GM21526 (cell line): ENCODE results near the gene AMH.

Source experiments
- ATAC-seq: cut with Tn5 transposase; IDR thresholded peaks from one replicate; pipeline ENCODE4 v1.9.1; 2021; ENCODE audit warnings: moderate library complexity; ENCODE audit not compliant: unreplicated experiment, low FRiP score

The AMH gene

DNA sequence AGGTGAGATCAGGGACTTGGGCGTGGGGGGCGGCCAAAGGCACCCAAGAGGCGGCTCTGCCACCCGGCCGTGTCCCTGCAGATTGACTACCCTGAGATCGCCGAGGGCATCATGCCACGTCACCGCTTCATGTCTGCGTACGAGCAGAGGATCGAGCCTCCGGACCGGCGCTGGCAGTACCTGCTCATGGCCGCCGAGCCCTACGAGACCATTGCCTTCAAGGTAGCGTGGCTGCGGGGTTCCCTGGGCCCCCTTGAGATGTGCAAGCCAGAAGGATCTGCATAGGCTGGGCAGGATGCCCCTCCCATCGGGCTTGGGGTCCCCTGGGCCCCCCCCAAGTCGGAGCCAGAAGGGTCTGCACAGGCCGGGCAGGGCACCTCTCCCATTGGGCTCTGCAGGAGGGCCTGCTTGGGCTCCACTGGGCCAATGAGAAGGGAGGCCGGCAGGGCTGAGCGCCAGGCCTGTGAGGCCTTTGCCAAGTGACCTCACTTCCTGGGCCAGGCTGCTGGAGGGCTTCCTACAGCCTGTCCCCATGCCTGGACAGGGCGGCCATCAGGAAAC lies 2.2 kb upstream of the AMH start:
- no peak for ATAC-seq

DNA sequence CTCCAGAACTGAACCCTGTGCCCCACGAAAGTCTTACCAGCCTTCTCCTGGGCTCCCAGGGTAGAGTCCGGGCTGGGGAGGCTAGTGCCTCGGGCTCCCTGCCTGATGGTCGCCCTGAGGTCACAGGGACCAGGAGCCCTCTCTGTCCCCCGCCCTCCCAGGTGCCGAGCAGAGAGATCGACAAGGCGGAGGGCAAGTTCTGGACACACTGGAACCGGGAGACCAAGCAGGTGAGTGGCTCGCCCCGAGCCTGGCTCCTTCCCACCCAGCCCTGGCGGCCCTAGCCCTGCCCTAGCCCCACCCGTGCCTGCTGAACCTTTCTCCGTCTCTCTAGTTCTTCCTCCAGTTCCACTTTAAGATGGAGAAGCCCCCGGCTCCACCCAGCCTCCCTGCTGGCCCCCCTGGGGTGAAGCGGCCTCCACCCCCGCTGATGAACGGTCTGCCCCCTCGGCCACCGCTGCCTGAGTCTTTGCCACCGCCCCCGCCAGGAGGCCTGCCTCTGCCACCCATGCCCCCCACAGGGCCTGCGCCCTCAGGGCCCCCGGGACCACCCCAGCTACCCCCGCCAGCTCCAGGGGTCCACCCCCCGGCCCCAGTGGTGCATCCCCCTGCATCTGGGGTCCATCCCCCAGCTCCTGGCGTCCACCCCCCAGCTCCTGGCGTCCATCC lies 1.6 kb upstream of the AMH start:
- no peak for ATAC-seq

DNA sequence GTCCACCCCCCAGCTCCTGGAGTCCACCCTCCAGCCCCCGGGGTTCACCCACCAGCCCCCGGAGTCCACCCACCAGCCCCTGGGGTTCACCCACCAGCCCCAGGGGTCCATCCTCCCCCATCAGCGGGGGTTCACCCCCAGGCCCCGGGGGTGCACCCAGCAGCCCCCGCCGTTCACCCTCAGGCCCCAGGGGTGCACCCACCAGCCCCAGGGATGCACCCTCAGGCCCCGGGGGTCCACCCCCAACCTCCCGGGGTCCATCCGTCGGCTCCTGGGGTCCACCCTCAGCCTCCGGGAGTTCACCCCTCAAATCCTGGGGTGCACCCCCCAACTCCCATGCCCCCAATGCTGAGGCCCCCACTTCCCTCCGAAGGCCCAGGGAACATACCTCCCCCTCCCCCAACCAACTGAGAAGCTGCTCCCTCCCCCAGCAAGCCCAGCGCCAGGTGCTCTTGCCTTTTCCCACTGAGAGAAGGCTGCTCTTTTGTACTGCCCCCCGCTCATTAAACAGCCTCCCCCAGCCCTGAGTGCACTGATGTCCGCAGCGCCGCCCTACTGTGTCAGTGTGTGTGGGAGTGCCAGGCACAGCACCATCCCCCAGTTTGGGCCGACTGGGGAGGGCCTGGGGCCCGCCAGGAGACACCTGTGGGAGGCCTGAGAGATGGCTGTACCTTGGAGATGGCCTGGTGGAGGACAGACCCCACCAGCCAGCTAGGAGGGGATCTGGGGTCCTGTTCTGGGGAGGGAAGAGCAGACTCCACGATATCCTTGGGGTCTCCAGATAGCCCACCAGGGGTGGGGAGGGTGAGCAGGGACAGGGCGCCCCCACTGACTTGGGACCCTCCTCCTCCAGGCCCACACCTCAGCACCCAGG lies 750 bp upstream of the AMH start:
- ATAC-seq, result no peak

DNA sequence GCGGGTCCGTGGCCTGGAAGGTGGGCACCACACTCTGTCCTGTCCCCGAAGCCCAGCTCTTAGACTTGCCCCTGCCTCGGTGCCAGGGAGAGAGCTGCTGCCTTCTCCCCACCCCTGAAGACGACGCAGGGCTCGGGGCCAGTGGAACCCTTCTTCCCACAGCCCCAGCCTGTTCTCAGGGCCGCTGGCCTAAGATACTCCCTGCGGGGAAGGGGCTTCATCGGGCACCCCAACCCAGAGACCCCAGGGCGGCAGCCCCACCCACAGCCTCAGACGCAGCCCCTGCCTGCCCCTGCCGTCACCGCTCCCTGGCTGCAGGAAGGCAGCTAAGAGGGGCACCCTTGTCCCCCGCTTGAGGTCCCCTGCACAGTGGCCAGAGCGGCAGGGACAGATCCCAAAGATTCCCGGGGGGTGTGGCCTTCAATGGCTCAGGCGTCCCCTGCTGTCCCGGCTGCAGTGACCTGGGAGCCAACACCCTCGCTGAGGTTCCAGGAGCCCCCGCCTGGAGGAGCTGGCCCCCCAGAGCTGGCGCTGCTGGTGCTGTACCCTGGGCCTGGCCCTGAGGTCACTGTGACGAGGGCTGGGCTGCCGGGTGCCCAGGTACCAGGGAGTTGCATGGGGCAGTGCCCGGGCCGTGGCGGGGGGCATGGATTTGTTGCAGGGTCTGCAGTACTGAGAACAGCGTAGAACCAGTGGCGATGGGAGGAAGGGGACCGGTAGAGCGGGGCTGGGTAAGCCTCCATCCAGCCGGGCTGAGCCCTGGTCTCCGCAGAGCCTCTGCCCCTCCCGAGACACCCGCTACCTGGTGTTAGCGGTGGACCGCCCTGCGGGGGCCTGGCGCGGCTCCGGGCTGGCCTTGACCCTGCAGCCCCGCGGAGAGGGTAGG lies 1.0 kb downstream of the AMH start:
- ATAC-seq, result no peak

DNA sequence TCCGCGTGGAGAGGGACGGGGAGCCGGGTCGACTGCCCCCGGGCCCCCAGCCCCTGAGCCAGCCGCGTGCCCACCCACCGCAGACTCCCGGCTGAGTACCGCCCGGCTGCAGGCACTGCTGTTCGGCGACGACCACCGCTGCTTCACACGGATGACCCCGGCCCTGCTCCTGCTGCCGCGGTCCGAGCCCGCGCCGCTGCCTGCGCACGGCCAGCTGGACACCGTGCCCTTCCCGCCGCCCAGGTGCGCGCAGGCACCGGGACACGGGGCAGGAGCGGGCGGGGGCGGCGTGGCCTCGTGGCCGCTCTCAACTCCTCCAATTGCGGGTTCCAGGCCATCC lies 1.6 kb downstream of the AMH start:
- ATAC-seq, result no peak

DNA sequence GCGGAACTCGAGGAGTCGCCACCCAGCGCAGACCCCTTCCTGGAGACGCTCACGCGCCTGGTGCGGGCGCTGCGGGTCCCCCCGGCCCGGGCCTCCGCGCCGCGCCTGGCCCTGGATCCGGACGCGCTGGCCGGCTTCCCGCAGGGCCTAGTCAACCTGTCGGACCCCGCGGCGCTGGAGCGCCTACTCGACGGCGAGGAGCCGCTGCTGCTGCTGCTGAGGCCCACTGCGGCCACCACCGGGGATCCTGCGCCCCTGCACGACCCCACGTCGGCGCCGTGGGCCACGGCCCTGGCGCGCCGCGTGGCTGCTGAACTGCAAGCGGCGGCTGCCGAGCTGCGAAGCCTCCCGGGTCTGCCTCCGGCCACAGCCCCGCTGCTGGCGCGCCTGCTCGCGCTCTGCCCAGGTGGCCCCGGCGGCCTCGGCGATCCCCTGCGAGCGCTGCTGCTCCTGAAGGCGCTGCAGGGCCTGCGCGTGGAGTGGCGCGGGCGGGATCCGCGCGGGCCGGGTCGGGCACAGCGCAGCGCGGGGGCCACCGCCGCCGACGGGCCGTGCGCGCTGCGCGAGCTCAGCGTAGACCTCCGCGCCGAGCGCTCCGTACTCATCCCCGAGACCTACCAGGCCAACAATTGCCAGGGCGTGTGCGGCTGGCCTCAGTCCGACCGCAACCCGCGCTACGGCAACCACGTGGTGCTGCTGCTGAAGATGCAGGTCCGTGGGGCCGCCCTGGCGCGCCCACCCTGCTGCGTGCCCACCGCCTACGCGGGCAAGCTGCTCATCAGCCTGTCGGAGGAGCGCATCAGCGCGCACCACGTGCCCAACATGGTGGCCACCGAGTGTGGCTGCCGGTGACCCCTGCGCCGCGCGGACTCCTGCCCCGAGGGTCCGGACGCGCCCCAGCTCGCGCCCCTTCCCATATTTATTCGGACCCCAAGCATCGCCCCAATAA lies 2.3 kb downstream of the AMH start:
- ATAC-seq, result no peak

DNA sequence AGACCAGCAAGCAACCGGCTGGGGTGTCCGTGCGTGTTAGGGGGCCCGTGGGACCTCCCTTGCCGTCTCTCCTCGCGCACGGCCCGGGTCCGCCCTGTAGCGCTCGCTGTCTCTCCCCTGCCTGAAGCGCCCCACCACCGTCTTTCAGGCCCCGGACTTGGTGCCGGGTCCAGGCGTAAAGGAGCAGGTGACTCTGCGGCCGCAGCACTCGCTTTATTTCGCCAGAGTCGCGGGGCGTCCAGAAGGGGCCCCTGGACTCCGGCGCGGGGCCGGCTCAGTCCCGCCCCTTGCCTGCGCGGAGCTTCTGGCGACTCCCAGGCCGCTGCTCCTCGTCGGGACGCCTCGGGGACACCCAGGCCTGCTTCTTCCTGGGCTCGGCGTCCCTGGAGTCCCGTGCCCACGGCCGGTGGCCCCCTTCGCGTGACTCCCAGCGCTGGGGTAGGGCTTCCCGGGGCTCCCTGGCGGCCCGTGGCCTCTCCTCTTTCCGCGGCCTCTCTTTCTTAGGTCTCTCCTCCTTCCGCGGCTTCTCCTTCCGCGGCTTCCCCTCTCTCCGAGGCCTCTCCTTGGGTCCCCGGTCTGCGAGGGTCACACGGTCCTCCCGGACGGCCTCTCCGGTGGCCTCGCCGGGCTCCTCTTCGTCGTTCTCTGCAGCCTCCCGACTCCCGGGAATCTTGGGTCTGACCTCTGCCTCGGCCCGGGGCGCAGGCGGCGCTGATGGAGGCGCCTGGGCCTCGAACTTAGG lies 3.1 kb downstream of the AMH start:
- no peak for ATAC-seq

DNA sequence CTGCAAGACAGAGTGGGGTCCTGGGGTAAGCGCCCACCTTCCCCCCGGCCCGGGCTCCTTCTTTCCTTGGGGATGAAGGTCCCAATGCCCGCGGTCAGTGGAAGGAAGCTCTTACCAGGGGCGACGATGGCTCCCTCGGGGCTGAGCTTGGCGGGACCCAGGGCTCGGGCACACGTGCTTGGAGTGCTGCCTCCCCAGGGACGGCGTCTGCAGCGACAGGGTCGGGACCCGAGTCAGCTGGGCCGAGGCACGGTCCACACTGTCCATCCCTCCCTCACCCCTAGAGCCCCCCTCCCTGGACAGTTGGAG lies 3.6 kb downstream of the AMH start:
- no peak for ATAC-seq

DNA sequence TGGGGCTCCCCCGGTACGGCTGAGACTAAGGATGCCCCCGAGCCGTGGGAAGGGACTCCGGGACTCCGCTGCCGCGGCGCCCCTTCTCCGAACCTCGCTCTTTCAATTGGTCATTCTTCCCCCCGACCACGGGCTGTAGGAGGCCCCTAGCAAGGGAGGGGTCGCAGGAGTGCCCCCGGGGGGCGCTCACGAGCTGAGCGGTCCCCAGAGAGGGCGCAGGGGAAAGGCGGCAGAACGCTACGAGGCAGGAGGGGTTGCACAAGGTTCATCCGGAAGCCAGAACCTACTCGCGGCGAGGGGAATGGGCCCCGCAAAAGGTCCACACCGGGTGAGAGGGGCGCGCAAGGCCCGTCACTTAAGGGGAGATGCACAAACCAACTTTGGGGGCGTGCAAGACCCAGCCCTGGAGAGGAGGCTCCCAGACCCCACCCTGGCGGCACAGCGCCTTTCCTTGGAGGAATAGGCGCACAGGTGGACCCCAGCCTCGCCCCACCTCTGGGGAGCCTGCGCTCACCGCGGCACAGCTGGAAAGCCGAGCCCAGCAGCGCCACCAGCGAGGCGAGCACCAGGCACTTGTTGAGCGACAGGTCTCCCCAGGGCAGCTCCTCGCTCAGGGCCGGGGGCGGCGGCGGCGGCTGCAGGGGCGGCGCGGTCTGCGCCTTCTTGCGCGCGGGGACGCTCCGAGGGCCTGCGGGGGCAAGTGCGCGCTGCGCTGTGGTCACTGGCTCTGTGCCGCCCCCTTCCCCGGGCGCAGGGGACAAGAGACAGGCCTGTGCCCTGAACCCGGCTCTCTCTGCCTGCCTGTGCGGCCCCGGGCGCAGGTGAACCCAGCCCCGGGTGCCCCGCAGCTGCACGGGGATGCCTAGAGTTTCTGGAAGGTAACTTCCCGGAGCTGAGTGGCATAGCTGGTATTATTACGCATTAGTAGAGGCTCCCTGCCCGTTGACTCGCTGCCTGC lies 4.3 kb downstream of the AMH start:
- ATAC-seq, result no peak

DNA sequence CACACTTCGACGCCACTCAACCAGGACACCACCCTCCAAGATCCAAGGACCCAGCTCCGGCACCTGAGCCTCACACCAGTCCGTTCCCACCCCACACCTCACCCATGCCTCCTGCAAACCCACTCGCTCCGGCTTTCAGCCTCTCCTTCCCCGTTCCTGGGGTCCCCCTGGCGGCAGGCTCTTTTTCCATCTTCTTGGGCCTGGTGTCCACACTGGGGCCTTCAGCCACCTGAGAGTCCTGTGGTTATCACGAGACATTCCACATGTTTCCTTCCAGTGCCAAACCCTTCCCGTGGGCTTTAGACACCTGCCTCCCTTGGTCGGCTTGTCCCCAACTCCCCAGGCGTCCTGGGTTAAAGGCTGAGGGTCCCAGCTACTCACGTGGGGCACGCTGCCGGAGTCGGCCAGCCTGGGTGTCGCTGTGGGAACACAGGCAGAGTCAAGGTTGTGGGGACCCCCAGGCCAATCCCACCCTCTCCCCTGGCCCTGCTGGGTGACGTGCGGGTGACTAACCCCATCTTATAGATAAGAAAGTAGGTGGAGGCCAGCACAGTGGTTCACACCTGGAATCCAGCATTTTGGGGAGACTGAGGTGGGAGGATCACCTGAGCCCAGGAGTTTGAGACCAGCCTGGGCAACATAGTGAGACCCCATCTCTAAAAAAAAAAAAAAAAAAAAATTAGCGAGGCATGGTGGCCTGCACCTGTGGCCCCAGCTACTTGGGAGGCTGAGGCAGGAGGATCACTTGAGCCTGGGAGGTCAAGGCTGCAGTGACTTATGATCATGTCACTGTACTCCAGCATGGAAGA lies 5.1 kb downstream of the AMH start:
- ATAC-seq, result no peak

DNA sequence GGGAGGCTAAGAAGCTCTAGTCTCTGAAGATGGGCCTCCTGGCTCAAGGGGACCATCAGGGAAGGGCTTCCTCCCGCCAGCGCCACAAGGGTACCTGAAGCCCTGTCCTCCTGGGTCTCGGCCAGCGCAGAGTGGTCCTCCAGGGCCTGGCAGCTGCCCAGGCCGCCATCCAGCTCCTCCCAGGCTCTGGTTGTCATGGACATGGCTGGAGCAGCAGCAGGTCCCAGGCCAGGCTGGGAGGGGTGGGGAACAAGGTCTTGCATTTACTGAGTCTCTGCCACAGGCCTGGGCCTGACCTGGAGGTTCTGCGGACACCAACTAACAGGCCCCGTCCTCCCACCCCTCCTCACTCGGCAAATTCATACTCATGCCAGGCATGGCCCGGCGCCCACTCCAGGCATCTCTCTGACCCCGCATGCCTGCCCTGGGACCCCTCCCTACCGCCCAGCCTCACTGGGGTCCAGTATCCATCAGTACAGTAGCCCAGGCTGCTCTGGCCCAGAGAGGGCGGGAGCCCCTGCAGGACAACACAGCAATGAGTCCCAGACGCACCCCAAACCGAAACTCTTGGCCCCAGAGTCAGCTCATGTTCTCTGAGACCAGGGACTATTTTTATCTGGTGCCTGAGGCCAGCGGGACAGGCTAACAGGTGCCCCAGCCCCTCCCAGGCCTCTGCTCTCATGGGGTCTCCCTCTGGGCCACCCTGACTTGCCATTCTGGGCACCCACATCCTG lies 6.2 kb downstream of the AMH start:
- ATAC-seq, result no peak

DNA sequence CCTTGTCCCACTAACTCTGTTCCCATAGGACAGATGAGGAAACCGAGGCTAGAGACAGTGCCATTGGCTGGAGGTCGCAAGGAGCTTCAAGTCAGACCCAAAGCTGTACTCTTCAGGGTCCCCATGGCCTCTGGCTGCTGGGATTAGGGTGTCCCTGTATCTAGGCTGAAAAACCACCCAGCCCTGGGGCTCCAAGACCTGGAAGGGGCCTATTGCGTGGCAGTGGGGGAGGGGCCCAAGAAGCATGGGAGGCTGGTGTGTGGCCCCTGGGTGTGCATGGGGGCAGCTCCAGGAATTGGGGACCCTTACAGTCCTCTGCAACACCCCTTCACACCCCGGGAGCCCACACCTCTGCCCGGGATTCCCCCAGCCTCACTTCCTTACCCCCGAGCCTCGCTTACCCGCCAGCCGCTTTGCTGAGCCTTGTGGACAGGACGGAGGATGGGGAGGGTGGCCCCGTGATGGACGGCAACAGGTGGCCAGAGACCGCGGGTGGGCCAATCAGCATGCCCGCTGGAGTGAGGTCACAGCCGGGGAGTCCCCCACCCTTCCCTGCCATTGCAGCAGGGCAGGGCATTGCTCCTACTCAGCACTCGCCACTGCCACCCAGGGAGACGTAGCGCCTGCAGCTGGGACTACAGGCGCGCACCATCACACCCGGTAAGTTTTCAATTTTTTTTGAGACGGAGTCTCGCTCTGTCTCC lies 7.0 kb downstream of the AMH start, which contains the start of gene JSRP1:
JSRP1 (minus strand) TSS at position 436 of the 704 bp plus-strand sequence. CDS start 1,103 bp downstream, outside the sequence.
- ATAC-seq, result no peak

DNA sequence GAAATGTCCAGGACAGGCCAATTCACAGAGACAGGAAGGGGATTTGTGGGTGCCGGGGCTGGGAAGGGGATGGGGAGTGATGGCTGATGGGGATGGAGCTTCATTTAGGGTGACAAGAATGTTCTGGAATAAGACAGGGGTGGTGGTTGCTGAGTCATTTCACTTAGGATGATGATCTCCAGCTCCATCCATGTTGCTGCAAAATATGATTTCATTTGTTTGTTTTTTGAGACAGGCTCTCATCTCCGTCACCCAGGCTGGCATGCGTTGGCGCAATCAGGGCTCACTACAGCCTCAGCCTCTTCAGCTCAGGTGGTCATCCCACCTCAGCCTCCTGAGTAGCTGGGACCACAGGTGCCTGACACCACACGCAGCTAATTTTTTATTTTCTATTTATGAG lies 10.2 kb downstream of the AMH start:
- no peak for ATAC-seq

DNA sequence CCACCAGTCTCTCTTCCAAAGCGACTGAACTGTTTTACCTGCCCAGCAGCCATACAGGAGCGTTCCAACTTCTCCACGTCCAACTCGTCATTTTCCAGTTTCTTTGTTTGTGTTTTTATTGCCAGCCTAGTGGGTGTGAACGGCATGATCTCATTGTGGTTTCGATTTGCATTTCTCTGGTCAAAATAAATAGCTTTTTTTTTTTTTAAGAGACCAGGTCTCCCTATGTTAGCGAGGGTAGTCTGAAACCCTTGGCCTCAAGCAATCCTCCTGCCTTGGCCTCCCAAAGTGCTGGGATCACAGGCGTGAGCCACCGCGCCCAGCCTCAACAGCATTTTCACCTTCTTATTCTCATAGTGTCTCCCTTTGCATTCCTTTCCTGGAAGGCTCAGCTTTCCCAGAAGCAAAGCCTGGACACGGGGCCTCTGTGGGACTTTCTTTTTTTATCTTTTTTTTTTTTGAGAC lies 11.2 kb downstream of the AMH start:
- ATAC-seq, result no peak

DNA sequence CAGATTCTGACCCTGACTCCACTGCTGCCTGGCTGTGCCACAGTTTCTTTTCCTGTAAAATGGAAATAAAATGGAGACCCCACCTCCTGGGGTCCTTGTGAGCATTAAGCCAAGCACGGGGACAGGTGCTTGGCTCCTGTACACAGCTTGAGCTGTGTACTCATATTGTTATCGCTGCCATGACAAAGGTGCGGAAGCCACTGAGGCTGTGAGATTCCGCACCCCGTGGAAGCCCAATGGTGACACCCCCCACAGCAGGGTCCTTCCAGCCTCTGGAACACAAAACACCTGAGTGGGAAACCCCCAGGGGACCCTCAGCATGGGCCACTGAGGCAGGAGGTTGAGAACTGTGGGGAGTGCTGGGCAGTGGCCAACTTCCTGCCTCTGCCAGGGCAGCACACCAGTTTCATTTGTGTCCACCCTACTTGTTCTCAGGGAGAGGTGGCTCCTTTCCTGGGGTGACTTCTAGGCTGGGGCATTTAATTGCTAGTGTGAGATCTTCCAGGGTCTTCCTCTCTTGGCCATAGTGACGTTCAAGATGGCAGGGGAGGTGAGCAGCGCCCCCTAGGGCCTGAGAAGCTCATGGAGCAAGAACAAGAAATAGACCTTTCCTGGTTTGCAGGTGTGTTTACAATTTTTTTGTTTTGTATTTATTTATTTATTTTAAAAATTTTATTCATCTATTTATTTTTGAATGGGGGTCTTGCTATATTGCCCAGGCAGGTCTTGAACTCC lies 12.5 kb downstream of the AMH start:
- ATAC-seq, result no peak
